ENCODE measurements around the gene KRTAP23-1.

KRTAP23-1 gene

DNA sequence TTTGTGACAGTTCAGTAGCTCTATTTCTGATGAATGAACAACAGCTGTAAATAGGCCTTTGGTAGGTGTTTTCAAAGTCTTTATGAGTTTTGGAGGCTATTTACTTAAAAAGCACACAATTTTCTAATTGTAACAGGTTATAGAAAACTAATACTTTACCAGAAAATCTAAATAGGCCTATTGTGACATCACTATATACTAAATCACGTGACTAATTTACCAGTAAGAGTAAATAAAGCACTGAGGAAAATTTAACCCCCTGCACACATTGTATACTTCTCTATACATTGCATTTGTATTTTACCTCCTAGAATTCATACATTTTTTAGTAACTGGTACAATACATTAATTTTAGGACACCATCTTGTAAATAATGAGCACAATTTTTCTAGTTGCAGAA, 43.3 kb downstream of the KRTAP23-1 start:
- no peak for DNase-seq
